CD1c-positive myeloid dendritic cell (primary cell): ENCODE data around the gene TBC1D2B.
A peak's percentile ranks its signal among the peaks of the same experiment; 100 is the strongest.

ENCODE experiments used
- DNase-seq: peaks from one replicate; pipeline ENCODE4 v3.0.0-alpha.2; 2016; ENCODE audit errors: extremely low spot score

Gene TBC1D2B

DNA sequence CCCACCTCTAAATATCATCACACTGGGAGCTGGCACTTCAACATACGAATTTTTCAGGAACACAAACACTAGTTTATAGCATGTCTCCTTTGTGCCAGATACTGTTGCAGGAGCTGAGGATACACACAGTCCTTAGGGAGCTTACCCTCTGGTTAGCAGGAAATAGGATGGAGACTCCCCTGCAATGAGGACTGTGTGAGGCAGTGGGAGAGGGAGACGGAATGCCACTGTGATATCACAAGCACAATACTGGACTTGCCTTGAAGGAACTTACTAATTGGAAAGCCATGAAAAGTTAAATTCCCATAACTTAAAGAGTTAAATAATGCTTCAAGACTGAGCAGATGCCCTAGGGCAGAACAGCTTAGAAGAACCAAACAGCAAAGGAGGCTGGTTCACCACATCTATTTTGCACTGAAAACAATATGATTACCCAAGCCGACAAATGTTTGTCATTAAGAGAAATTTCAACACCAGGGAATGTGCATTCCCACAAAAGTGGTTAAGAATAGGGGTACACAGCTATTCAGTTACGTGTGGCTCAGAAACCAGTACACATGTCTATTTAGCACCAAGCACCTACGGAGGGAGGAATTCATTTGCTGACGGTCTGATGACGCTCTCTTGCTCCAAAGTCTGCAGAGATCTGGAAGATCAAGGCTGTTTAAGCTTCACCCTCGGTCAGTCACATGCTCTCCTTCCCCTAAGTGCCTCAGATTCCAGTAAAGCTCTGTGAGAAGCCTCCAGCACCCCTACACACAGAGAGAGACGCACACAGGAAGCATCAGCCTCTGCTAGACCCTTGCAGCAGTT lies 5.2 kb downstream of the TBC1D2B start:
- DNase-seq: peak; percentile 69

DNA sequence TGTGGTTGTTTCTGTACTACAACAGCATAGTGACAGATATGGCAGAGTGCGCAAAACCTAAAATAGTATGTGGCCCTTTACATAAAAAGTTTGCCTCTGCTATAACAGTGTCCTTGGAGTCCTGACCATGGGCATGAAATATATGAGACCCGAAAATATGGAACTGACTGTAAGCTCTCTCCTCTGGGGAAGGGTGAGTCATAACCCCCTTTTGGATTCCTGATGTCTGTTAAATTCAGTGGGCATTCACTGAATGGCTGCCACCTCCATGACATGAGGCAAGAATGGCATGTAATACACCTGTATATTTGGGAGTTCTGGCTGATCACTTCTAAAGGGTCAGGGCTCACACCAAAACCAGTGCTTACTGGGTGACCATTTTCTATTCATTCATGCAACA lies 6.1 kb downstream of the TBC1D2B start:
- peak; percentile 47 for DNase-seq

DNA sequence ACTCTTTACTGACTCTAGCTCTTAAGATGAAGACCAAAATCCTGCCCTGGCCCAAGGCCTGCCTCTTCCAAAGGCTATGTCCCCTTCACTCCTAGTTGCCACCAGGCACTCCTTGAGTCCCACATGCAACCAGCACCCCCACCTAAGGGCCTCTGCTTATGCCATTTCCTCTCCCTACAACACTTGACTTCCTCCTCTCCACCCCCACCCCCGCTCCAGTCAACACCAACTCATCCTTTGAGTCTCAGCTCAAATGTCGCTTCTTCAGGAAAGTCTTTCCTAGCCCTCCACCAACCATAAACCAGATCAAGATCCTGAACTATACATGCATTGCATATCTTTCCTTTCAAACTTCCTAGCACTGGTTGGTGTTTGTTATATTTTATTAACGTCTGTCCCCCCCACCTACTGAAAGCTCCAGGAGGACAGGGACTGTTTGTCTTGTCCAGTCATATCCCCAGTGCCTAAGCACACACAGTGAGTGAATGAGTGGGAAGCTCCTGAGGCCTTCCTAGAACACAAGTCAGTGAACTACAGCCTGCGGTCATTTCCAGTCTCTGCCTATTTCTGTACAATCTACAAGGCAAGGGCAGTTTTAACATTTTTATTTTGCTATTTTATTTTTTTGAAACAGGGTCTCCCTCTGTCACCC lies 7.3 kb downstream of the TBC1D2B start:
- peak; percentile 76 for DNase-seq

DNA sequence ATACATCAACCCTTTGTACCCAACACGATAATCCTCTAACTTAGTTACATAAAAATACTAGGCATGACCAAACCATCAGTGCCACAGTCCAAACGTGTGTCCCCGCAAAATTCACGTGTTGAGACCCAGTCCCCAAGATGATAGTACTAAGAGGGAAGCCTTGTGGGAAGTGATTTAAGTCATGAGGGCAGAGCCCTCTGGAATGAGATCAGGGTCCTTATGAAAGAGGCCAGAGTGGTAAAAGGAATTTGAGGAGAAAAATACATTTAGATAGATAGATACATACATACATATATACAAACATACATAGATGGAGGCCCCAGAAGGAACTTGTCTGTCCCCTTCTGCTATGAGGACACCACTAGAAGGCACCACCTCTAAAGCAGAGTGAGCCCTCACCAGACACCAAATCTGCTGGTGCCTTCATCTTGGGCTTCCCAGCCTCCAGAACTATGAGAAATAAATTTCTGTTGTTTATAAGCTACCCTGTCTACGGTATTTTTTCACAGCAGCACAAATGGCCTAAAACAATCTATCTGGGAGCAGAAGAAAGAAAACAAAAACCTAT lies 8.0 kb downstream of the TBC1D2B start:
- peak; percentile 37 for DNase-seq

DNA sequence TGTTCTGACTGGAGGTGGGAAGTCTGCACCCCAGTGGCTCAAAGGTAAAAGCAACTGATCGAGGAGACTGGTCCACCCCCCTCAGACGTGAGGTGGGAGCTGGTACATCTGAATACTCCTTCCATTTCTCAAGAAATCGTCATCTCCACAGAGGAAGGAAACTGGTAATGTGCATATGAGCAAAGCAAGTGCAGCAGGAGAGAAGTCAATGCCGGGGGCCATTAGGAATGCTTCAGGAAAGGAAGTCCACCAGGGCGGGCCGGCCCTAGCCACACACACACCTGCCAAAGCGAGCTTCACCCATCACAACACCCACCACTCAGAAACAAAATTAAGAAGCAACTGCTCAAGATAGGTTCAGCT lies 8.5 kb downstream of the TBC1D2B start:
- peak; percentile 69 for DNase-seq

DNA sequence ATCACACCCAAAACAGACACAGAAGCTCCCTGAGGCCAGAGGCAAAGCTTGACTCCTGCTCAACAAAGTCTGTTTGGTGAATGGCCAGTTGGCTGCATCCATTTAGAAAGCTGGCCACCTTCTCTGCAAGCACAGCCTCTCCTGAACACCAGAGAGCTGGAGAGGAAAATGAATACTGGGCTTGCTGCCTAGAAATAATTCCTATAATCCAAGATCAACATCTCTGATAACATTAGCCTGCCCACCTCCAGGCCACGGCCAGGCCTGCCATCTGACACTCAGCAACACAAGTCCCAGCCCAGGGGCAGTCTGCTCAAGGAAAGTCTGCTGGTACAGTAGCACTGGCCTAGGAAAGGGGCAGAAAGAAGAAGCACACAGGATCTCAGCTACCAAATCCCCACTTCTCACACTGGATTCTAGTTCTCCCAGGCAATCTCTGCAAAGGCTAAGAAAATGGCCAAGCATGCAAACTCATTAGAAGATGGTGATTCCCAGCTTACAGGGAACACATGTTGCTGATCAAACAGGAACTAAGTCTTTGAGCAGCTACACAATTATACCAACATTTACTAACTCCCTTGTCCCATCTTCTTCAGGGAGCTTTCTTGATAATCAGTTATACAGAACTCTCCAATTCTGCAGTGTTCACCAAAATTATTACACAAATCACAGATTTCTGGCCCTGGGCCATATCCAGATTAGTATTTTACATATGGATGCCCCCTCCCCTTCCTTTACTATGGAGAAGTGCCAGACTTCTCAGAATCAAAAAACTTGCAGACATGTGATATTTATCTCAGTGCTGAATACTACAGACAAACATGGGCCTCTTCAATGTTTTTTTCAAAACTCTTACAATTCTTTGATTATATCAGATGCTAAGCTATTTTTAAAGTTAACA lies 9.9 kb downstream of the TBC1D2B start:
- DNase-seq: peak; percentile 58

DNA sequence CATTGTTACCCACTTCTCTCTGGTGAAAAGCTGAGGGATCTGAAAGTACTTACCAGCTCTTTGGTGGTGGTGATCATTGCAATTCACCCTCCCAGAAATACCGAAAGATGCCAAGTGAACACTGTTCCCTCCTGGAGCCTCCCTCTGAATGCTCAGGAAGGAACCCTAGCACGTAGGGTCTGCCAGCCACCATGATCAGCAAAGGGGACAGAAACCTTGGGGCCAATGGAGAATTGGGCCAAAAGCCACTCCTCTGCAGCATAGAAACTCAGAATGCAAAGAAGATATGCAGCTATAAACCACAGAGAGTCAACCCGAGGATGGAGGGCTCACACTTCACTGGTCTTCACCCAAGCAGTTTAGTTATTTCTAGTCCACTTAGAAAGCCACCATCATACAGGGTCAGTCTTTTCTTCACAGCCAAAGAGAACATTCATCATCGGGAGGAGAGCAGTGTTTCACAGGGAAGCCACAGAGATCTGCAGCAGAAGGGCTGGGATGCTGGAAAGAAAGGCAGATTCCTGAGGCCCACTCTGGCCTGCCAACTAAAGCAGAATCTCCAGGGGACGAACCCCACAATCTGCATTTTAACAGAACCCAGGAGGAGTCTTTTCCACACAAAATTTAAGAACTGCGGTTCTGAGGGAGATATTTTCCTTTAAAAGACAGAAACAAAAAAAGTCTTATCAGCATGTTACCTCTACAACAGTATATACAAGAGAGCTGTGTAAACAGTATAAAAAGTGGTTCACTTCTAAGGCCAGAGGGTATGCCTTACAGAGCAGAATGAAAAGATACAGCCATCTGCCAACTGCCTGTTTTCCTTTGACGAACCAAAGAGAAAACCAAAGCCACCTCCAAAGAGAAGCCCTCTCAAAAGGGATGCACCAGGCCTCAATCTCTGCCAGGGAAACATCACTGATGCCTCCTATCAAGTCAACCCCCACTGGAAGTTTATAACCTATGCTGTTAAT lies 11.3 kb downstream of the TBC1D2B start:
- DNase-seq: no peak

DNA sequence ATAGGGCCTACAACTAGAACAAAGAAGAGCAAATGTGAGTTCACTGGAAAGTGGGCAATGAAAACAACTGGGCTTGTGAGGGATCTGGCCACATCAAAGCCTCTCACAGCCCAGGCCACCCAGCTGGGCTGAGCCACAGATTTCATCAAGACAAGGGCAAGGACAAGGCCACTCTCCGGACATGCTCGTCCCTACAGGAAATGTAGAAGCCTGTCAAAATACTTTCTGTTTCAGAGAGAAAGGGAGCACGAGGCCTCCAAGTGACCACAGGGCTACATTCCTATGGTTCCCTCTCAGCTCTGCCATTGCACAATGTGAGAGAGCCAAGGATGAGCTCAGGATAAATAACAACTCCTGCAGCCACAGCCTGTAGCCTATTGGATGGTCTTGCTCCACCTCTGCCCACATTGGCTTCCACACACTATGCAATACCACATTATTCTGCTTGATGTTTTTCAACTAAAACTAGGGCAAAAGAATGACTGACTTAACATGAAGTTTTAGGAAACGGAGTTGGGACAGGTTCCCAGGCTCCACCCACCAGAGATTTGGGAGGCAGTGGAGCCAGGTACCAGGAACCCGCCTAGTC lies 12.1 kb downstream of the TBC1D2B start:
- DNase-seq: peak; percentile 87

DNA sequence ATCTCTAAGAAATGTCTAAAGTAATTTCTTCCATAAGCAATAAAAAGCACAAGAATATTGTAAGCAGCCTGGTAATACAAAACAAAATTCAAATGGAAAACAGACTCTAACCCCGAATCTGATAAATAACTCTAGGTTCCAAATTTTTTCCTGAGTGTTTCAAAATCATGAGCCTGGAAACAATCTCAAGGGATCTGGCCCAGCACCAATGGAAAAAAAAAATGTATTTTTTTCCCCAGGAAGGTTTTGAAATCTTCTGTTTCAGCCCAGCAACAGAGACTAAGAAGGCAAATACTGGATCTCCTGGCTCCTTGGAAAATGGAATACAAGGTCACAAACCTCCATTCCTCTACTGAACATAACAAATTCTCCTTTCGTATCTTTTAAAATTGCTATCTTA lies 13.0 kb downstream of the TBC1D2B start:
- no peak for DNase-seq

DNA sequence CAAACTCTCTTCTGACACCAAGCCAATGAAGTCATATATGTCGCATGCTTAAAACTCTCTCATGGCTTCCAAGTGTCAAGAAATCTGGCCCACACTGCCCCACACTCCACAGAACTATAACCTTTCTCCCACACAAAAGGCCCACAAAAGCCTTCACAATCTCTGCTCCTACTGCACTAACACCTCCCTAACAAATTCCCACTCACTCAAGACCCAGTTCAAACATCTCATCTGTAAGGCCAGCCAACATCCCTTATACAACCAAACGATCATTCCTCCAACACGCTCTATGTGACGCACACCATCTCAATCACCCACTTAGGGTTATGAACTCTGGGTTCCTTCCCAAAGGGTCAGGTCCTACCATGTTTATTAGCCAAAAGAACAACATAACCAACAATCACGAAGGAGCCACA lies 13.5 kb downstream of the TBC1D2B start:
- DNase-seq: no peak

DNA sequence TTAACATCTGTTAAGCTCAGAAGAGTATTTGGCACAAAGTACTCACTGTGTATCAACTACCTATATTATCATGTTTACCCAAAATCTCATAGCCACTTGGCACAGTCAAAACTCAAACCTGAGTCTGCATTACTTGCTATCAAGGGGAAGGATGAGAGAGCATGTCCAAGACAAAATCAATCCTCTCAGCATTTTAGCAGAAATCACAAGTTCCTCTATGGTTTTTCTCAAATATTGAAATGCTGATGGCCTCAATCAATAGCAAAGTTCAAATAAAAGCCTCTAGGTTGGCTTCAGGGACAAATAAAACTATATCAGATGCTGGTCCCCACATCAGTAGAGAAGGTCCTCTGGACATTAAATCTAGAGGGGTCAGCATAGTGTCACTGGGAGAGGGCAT lies 14.3 kb downstream of the TBC1D2B start:
- no peak for DNase-seq

DNA sequence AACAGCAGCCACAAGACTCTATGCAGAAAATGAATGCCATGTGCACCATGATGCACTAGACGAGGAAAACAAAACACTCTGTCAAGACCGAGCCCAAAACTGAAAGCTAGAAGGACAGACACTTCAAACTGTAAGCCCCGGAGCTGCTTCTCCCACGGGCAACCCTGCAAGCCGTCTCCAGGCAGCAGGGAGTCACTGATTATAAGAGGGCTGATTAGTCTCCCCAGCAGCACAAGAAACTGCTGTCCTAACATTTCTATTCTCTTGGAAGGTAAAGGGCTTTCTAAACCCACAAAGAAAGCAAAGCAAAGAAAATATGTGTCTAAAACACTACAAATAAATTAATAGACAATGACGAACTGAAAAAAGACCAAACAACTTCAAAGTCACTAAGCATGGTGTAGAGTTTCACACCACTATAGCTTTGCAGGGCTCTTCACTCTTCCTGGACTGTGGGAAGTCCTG lies 15.5 kb downstream of the TBC1D2B start:
- no peak for DNase-seq

DNA sequence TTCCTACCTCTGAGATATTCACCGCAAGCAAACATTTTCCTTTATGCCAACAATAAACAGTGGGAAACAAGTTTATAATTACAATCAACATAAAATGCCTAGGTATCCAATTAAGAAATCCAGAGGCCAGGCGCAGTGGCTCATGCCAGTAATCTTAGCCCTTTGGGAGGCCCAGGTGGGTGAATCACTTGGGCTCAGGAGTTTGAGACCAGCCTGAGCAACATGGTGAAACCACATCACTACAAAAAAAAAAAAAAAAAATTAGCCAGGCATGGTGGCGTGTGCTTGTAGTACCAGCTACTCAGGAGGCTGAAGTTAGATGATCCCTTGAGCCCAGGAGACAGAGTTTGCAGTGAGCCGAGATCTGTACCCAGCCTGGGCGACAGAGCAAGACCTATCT lies 17.3 kb downstream of the TBC1D2B start:
- no peak for DNase-seq

DNA sequence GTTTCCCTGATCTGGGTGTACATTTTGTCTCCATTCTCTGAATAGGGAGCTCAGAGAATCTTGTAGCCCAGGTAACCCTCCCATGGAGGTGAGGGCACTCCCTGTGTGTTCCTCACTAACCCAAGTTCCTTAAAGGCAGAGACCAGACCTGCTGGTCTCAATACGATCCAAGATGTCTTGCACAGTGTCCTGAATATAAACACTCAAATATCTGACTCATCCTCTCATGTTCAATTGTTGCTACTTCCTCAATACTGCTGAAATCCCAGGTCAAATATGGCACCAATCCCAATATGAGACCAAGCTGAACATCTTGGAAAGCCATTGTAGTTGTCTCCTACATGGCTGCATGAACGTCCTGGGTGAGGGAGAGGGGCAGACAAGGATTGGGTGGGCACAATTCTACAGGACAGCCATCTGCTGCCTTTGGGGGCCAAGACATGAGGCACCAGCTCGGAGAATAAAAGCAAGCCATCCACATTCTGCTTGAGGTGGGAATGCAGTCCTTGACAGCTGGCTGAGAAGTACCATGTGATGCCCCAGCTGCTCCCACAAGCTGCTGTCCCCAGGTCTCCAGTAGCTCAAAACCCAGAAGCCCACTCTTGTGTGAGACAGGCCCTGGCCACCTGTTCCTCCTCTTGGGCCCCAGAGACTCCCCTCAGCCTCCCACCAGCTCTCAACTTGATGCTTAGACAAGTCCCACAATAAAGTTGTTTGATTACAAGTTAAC lies 18.2 kb downstream of the TBC1D2B start:
- peak; percentile 64 for DNase-seq

DNA sequence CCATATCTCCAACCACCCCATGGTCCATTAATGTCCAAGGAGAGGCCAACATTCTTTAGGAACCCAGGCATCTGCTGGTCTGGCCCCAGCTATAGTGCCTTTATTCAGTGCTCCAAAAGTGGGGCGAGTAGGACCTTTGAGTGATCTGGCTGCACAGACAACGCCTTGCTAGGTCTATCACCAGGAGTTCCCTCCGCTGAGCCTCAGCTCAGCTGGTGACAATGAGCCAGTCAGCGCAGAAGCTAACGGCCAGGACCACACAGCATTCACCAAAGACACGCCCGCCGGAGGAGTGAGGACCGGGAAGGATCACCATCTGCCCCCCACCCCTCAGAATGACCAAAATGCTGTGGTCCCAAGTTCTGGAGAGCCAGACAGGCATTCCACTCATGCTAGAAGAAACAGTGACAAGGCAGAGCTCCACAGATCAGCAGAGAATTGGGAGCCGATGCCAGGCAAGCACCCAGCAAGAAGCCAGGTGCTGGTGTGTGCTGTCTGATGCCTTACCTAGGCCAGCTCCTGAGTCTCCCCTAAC lies 19.0 kb downstream of the TBC1D2B start:
- no peak for DNase-seq

DNA sequence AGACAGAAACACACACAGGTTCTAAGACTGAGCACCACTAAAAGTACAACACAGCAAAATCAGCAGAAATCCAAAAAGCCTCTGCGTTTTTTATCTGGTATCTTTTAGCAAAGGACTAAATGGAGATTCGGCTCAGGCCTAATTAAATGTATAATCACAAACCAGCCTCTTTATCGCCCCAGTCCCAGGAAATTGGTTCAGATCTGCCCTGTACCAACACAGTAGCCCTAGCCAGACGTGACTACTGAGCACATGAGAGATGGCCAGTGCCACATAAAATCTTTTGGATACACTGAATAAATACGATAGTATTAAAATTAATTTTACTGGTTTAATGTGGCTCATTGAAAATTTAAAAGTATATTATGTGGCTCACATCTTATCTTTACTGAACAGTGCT lies 19.7 kb downstream of the TBC1D2B start:
- DNase-seq: no peak

DNA sequence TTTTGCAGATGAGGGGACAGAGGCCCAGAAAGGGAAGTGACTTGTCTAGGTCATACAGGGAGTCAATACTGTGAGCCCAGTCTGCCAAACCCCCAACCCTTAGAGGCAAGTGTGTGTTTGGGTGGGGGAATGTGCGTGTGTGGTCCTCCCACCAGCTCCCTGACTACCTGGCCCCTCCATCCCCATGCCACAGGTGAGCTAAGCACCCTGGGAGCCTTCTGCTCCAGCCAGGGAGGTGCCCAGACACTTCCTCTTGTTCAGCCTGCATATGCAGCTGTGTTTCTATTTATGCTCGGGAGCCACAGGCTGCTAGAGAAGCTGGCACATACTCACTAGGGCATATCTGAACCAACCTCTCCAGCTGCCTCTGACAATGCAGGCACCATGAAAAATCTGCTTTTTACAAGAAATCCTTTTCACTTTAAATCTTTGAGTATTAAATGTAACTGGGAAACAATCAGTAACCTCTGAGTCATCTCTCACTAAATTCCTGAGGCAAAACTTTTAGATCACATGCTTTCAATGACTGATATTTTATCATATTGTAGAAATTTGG lies 20.7 kb downstream of the TBC1D2B start:
- DNase-seq: peak; percentile 33

DNA sequence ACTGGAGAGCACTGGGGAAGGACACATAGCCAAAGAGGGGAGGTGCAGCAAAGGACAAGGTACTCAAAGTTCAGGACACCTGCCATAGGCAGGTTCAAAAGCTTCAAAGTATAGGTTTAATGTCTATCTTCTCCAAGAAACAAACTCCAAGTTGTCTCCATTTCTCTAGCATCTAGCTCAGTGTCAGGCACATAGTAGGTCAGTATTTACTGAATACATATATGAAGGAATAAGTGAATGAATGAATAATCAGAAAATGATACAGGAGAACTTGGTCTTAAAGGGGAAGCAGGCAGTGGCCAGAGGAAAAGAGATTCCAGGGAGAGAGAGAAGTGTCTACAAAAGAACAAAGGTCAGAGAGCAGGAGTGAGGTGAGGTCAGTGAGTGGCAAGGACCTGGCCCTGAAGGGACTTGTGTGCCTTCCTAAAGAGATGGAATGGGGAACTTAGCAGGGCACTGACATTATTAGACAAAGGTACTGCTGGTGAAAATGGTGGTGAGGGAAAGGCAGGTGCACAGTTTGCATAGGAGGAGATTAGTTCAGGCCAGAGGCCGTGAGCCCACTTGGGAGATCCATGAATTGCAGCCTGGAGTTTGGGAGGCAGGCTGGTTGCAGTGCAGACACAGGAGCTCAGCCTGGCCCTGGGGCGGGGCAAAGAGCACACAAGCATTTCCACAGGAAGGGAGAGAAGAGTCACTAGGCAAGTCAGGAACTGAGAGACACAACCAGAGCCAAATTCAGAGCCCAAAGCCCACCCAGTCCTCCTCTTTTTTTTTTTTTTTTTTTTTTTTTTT lies 21.4 kb downstream of the TBC1D2B start:
- no peak for DNase-seq
